ENCODE measurements around the gene RPTOR.

The RPTOR gene

GRCh38 chr17:80976701-80977100 is 432.1 kb downstream of the RPTOR start:
- no peak for DNase-seq

GRCh38 chr17:80977172-80977571 is 432.5 kb downstream of the RPTOR start:
- no peak for DNase-seq

GRCh38 chr17:80978499-80979497 is 434.2 kb downstream of the RPTOR start:
- DNase-seq, result no peak

- DNase-seq, result no peak
These were observed 435.1 kb downstream of the RPTOR start for GRCh38 chr17:80979547-80980378.

GRCh38 chr17:80980397-80981061 is 435.9 kb downstream of the RPTOR start:
- DNase-seq, result peak; percentile 69 to 71

- DNase-seq, result peak in 1 of 2 experiments; percentile 22
These were observed 436.6 kb downstream of the RPTOR start for GRCh38 chr17:80981062-80981902.

GRCh38 chr17:80981929-80982425 is 437.3 kb downstream of the RPTOR start:
- DNase-seq, result no peak

GRCh38 chr17:80982426-80982974 is 437.9 kb downstream of the RPTOR start:
- no peak for DNase-seq

- no peak for DNase-seq
These were observed 438.9 kb downstream of the RPTOR start for GRCh38 chr17:80983545-80983944.

GRCh38 chr17:80984749-80985148 is 440.1 kb downstream of the RPTOR start:
- no peak for DNase-seq

GRCh38 chr17:80986046-80986445 is 441.4 kb downstream of the RPTOR start:
- DNase-seq, result no peak

- DNase-seq, result no peak
These were observed 442.3 kb downstream of the RPTOR start for GRCh38 chr17:80986816-80987475.

- DNase-seq, result no peak
These were observed 443.4 kb downstream of the RPTOR start for GRCh38 chr17:80987941-80988461.

GRCh38 chr17:80989586-80989913 is 444.9 kb downstream of the RPTOR start:
- DNase-seq, result no peak

GRCh38 chr17:80990921-80991644 is 446.4 kb downstream of the RPTOR start:
- no peak for DNase-seq

GRCh38 chr17:80991645-80992076 is 447.0 kb downstream of the RPTOR start, which contains the start of gene CHMP6:
CHMP6 (plus strand) TSS chr17:80991841; CDS start chr17:80991919, 78 bp downstream.
- DNase-seq, result peak; percentile 49 to 58

- no peak for DNase-seq
These were observed 447.7 kb downstream of the RPTOR start for GRCh38 chr17:80992077-80992947.

GRCh38 chr17:80992948-80993624 is 448.4 kb downstream of the RPTOR start:
- no peak for DNase-seq
